HG02759 (cell line): ENCODE data around the gene RHBDL1.
"Not testable (repeated sequence)": the region's sequence is repeated elsewhere in the genome, so short reads cannot be mapped to it uniquely, and the experiment has no call there.

Experiments
- ATAC-seq: cut with Tn5 transposase; IDR thresholded peaks from one replicate; pipeline ENCODE4 v1.9.1; 2021; ENCODE audit warnings: mild to moderate bottlenecking, moderate library complexity; ENCODE audit not compliant: unreplicated experiment

Gene RHBDL1

DNA sequence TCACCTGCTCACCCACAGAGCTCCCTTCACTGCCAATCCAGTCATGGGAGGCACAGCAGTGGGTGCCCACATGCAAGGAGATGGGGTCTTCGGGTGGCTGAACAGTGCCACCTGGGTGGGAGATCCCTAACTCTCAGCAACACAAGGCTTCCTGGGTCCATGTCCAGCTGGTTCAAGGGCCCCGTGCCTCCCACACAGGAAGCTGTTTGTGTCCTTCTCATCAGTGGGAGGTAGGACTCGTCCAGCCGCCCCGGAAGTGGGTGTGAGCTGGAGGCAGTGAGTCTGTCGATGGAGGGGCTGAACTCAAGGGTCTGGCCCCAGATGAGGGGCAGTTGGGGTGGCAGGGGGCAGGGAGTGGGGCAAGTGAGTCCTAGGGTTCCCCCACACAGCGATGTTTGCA is 28.6 kb downstream of the RHBDL1 start:
- no peak for ATAC-seq

DNA sequence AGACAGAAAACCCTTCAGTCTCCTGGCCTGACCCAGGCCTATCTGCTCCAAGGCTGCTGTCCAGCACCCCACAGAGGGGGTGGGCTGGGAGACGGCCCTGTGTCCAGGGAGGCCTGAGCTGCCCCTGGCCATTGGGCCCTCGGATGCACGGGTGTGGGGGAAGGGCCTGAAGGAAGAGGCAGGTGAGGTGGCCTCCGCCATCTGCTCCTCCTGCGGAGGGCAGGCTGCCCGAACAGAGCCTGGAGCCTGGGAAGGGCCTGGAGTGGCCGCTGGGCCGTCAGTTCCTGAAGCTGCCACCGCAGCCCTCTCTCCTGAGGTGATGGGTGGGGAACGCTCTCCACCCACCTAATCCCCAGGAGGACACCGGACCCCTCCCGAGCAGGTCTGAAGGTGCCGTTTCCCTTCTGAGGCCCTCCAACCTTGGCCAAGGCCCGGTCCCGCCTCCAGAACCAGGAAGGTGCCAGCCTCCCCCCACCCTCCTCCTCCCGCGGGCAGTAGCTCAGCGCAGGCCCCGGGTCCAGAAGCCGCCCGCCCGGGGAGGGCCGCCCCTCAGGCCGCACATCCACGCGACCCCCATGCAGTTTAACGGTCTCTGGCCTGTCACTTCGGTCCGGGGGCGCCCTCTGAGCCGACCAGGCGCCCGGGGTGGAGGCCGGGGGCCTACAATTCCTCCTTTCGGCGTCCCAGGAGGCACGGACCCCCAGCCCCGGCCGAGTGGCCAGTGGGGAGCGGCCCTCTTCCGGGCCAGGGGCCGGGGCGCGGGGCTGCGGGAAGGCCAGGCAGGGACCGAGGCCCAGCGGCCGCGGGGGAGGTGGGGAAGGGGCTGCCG is 29.3 kb downstream of the RHBDL1 start:
- ATAC-seq, result no peak

DNA sequence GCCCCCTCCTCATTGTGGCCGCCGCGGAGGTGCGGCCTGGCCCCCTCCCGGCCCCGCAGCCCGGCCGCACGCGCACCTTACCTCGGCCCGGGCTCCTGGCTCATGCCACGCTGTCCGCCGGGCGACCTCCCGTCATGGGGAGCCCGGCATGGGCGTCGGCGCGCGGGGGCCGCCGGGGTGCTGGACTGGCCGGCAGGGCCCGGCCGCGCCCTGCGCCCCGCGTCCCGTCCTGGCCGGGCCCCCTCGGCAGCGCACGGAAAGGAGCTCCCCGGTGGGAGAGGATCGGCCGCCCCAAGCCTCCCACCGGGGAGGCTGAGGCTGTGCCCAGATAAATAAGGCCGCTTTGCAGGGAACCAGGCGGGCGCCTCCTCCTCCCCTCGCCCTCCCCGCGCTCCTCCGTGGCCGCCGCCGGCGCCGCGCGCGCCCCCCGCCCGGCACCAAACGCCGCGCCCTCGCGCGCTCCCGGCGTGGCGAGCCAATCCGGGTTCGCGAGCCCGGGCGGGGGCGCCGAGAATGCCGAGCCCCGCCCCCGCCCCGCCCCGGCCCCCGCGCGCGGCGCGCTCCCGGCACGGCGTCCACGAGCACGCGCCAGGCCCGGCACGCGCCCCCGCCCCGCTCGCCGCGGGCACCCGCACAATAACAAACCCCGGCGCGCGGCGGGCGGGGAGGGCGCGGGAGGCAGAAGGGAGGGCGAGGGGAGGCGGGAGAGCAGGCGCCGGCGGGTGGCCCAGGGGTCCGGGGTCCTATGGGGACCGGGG is 30.1 kb downstream of the RHBDL1 start, which contains the start of gene FBXL16:
FBXL16 (minus strand) TSS at position 371 of the 758 bp plus-strand sequence. CDS start 8,396 bp downstream, outside the sequence.
- no peak for ATAC-seq

DNA sequence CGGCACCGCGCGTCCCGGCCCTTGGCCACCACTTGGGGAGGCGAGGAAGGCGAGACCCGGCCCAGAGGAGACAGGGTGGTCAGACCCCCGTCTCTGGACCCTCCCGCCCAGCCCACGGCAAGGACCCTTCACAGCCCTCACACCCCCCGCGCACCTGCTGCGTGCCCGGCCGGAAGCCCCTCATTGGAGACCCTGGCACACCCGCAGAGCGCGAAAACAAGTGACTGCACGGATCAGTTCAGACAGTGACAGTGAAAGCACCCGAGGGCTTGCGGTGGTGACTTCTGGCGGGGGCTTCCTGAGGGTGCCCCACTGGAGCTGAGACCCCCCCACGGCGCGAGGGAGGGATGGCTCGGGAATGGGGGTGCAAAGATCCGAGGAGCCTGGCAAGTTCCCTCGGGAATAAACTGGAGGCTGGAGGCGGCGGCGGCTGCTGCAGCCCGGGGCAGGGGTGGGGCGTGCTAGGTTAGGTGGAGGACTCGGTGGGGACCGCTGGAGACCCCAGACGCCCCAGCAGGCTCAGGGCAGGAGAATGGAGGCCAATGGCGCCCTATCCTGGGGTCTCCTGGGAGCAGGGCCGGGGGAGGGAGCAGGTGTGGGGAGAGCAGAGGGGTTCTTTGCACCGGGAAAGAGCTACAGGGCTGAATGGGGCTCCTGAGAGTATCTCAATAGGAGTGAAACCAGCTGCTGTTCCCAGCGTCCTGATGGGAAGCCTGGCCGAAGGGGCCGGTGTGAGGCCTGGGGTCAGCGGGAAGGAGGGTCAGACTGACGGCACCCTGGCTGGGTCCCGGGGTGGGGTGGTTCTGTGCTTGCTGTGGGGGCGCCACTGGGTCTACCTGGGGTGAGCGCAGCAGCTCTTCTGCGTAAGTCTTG is 31.0 kb downstream of the RHBDL1 start:
- ATAC-seq, result no peak

DNA sequence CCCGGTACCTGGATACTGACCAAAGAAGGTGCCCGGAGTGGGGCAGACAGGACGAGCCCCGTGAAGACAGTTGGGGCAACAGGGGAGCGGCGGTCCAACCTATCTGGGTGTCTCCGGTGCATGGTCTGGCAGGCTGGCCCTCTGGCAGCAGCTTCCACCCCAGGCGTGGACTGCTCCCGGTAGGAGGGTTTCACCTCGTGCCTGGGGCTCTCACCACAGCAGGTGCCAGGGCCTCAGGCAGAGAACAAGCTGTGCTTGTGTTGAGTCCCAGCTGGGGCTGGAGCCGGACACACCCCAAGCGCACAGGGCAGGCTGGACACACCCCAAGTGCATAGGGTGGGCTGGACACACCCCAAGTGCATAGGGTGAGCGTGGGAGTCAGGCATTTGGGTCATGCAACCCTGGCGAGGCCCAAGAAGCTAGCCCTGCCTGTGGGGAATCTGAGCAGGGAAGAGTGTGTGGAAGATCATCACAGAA is 31.6 kb downstream of the RHBDL1 start:
- no peak for ATAC-seq

DNA sequence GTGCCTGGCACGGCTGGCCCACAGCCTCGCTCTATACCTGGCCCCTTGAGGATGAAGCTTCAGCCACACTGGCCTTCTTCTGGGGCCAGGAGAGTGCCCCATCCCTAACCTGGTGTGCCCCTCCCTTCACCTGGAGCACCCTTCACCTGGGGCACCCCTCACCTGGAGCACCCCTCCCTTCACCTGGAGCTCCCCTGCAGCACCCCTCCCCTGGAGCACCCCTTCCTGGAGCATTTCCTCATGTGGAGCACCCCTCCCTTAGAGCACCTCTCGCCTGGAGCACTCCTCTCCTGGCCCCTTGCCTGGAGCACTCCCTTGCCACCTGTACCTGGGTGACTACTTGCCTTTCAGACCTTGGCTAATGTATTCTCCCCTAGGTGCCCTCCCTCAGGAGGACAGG is 32.5 kb downstream of the RHBDL1 start:
- ATAC-seq, result no peak

DNA sequence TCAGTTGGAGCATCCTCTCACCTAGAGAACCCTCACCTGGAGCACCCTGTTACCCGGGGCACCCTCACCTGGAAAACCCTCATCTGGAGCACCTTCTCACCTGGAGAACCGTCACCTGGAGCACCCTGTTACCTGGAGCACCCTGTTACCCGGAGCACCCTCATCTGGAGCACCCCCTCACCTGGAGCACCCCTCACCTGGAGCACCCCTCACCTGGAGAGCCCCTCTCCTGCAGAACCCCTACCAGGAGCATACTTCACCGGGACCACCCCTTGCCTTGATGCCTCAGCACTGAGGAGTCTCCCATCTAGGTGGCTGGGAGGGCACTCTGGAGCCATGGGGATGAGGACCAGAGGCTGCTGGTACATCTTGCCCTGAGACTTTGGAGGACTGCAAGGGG is 33.5 kb downstream of the RHBDL1 start:
- ATAC-seq, result no peak

DNA sequence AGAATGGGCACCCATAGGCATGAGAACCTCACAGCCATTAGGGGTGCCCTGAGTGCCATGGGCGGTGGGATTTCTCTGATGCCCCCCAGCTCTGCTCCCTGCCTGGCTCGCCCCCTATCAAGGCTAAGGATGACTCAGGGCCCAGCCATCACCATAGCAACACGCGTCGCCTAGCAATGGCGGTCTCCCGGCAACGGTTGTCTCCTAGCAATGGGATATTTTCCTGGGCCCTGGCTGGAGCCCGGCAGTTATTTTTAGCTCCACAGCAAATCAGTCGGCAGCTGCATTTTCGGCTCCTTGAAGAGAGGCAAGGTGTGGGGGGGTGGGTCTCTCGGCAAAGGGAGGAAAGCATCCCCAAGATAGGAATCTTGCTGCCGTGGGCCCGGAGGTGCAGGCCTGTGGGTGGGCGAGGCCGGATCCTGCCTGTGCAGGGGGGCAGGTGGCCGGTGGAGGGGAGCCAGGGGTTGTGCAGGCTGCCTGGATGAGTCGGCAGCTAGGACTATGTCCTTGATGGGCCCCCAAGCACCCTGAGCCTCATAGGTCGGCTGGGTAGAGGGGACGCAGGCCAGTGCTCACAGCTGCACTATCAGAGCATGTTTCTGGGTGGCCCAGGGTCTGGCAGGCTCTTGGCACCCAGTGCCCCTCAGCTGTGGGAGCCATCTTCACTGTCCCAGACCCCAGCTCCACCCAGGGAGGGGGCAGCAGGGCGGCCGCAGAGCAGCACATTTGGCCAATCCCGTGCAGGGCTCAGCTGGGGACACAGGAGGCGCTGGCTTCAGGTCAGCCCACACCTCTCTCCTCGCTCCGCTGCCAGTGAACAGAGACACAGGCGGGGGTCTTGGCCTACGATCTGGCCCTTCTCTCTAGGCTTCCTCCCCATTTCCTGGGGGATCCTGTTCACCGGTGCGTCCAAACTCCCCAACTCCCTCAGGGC is 34.4 kb downstream of the RHBDL1 start:
- no peak for ATAC-seq

DNA sequence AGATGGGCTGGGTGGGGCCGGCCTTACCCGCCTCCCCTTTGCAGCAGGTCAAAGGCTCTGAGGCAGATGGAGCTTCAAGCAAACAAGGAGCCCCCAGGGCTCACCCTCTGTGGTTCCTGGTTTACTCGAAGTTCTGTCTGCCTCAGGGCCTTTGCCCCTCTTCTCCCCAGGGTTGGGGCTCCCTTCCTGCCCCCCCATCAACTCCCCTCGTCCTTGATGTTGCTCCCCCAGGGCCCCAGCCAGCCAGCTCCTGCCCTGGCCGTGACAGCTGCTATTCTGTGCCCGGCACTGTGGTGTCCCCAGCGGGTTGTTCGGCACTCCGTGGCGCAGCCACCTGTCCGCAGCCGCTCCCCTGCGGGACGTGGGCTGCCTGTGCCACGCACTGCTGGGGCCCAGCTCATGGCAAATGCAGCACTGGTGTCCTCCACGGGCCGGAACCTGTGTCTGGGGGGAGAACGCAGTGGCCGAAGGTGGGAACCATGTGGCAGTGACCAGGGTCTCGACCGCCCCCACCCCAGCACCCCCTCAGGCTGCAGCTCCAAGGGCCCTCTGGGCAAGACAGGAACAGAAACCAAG is 35.1 kb downstream of the RHBDL1 start:
- ATAC-seq, result no peak

DNA sequence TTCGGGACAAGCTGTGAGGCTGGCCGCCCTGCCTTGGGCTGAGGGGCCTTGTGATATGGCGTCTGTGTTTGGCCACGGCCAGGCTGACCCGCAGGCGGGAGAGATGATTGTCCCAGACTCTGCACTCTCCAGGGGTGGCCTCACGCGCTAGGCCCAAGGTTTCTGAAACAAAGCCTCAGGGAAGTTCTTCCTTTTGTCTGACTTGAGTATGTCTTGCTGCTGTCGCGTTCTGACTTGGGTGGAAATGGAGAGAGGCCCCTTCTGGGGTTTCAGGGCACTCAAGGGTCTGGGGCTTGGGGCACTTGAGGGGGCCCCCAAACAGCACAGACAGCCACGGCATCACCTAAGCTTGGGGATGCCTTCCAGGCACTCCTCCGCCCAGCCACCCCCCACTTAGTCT is 35.6 kb downstream of the RHBDL1 start:
- ATAC-seq, result no peak

DNA sequence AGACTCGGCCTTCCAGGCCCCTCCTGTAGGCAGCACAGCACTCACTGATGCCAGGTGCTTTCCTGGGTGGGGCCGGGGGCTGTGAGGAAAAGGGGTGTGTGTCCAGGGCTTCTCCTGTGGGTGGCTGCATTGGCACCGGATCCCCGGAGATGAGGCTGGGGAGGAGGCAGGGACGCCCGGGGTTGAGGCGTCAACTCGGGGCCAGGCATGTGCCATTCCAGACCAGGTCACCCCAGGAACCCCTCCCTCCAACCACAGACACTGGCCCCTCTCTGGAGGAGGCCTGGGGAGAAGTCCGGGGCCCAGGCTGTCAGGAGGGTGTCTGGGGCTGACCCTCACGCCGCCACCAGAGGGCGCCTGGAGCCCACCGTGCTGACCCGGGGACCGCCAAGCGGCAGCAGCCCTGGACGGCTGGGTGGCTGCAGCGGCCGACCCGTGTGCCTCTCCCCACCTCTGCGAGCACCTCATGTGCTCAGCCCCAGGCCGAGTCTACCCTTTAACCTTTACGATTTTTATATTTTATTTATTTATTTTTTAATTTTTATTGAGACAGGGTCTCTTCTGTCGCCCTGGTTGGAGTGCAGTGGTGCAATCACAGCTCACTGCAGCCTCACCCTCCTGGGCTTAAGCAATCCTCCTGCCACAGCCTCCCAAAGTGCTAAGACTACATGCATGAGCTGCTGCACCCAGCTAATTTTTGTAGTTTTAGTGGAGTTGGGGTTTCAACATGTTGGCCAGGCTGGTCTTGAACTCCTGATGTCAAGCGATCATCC is 36.3 kb downstream of the RHBDL1 start:
- no peak for ATAC-seq

DNA sequence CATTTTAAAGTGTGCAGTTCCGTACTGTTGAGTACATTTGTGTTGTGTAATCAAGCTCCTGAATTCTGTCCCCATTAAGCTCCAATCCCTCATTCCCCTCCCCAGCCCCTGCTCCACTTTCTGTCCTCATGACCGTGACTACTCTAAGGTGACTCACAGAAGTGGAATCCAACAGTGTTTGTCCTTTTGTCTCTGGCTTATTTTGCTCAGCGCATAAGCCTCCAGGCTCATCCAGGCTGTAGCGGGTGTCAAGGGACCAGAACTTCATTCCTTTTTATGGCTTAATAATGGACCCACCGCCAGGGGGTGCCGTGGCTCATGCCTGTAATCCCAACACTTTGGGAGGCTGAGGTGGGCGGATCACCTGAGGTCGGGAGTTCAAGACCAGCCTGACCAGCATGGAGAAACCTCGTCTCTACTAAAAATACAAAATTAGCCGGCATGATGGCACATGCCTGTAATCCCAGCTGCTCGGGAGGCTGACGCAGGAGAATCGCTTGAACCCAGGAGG is 37.3 kb downstream of the RHBDL1 start:
- ATAC-seq, result not testable (repeated sequence)

DNA sequence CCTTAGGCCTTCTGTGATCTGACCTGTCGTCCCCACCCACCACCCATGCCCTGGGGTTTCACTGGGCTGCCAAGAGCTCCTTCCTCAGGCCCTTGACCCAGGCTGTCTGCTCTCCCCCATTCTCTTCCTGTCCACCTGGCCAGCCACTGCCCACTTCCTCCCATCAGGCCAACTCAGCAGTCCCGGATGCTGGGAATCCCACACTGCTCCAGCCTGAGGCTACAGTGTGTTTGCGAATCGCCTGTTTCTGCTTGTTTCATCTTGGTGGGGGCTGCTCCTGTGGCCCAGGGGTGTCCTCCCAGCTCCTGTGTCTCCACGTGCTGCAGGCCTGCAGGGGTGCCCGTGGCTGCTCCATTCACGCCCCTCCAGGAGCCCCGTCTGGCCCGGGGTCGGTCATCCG is 38.6 kb downstream of the RHBDL1 start:
- ATAC-seq, result no peak

DNA sequence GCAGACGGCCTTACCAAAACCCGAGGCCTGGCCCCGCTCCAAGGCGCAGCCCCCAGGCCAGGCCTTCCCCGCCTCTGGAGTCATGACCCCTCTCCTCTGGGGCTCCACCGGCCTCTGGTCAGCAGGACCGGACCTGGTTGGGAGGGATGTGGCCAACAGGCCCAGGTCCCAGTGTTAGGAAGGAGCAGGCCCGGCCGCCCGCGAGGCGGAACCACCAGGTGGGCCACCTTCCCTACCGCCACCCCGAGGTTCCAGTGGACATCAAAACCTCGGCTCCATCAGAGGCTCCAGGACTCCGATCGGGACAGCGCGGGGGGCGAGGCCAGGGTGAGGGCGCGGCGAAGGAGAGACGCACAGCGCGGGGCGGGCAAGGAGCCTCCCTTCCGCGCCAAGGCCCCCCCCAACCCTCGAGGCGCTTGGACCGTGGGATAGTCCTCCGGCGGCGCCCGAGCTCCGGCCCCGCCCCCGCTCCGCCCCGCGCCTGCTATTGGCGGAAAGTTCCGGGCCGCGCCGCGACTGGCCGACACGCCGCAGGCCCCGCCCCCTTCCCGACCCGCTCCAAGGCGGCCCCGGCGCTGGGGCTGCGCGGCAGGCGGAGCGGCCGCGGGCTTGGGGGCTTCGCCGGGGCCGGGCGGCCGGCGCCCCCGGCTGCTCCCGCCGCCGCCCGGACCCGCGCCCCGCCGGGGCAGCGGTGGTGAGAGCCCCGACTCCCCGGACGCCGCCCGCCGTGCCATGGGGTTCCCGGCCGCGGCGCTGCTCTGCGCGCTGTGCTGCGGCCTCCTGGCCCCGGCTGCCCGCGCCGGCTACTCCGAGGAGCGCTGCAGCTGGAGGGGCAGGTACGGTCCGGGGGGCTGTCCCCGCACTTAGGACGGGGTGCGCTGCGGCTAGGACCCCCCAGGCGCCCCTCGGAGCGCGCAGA is 39.3 kb downstream of the RHBDL1 start, which contains the start of gene METRN:
METRN (plus strand) TSS at position 561 of the 919 bp plus-strand sequence; CDS start at position 733, 172 bp downstream.
- ATAC-seq, result peak; percentile 84

DNA sequence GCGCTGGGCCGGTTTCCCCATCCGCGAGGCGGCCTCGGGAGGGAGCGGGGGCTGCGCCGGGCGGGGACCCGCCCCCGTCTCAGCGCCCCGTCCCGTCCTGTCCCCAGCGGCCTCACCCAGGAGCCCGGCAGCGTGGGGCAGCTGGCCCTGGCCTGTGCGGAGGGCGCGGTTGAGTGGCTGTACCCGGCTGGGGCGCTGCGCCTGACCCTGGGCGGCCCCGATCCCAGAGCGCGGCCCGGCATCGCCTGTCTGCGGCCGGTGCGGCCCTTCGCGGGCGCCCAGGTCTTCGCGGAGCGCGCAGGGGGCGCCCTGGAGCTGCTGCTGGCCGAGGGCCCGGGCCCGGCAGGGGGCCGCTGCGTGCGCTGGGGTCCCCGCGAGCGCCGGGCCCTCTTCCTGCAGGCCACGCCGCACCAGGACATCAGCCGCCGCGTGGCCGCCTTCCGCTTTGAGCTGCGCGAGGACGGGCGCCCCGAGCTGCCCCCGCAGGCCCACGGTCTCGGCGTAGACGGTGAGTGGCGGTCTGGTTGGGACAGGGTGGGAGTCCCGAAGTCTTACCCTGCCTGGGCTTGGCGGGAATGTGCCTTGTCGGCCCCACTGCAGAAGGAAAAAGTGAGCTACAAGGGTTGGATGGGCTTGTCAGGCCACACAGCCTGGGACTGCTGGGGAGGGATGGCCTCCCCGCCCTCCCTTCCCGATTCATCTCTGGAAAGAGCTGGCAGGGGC is 40.2 kb downstream of the RHBDL1 start:
- ATAC-seq, result peak; percentile 12

DNA sequence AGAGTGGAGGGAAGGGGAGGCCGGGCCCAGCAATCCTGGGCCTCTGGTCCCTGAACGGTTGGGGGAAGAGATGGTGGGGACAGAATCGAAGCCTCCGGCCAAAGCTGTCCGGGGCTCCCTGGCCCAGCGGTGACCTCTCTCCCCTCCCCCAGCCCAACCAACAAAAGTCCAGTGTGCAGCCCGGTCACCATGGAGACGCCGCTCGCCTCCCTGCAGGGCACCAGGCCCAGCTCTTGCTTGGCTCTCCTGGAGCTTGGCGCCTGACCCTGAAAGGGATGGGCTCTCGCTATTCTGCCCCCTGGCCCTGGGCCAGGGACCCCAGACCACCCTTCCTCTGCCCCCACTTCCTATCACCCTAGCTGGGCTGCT is 40.7 kb downstream of the RHBDL1 start:
- ATAC-seq, result no peak
